ENCODE results near the gene ZNF521.

DNA sequence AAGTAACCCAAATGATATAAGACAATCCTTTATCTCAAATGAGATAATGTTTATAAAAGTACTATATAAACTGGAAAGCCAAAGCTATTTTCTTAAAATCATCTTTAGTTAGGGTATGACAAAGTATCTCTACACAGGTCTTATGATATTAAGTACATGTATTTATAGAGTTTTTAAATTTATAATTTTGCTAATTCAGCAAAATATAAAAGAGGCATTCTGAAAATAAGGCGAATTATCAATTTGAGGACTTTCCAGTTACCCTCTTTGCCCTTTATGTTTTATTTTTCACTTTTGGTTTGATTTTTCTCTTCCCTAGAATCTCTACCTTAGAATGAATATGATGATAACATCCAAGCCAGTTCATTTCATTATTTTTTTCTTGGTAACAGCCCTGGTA lies 115.2 kb downstream of the ZNF521 start:
- no peak for TF ChIP-seq POLR2AphosphoS5 (IDR thresholded peaks at IDR 0.05)
- TF ChIP-seq, protein P1, sequence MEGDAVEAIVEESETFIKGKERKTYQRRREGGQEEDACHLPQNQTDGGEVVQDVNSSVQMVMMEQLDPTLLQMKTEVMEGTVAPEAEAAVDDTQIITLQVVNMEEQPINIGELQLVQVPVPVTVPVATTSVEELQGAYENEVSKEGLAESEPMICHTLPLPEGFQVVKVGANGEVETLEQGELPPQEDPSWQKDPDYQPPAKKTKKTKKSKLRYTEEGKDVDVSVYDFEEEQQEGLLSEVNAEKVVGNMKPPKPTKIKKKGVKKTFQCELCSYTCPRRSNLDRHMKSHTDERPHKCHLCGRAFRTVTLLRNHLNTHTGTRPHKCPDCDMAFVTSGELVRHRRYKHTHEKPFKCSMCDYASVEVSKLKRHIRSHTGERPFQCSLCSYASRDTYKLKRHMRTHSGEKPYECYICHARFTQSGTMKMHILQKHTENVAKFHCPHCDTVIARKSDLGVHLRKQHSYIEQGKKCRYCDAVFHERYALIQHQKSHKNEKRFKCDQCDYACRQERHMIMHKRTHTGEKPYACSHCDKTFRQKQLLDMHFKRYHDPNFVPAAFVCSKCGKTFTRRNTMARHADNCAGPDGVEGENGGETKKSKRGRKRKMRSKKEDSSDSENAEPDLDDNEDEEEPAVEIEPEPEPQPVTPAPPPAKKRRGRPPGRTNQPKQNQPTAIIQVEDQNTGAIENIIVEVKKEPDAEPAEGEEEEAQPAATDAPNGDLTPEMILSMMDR (IDR thresholded peaks at IDR 0.05 in 8 of 11, conservative IDR thresholded peaks at IDR 0.05 in 3 of 11), result no peak
